Stimulated activated CD8-positive, alpha-beta memory T cell treated with anti-CD3 and anti-CD28 coated beads, Interleukin-7, amount 100 ng/mL, for 4 hours (primary cell): Measurements from ENCODE around the gene KLHL34.

ENCODE experiments used
- DNase-seq, 2 donors: peaks; one replicate each; pipeline ENCODE4 v3.0.0-alpha.2; 2020; ENCODE audit warnings: low read depth in 2 of 2

Gene KLHL34

DNA sequence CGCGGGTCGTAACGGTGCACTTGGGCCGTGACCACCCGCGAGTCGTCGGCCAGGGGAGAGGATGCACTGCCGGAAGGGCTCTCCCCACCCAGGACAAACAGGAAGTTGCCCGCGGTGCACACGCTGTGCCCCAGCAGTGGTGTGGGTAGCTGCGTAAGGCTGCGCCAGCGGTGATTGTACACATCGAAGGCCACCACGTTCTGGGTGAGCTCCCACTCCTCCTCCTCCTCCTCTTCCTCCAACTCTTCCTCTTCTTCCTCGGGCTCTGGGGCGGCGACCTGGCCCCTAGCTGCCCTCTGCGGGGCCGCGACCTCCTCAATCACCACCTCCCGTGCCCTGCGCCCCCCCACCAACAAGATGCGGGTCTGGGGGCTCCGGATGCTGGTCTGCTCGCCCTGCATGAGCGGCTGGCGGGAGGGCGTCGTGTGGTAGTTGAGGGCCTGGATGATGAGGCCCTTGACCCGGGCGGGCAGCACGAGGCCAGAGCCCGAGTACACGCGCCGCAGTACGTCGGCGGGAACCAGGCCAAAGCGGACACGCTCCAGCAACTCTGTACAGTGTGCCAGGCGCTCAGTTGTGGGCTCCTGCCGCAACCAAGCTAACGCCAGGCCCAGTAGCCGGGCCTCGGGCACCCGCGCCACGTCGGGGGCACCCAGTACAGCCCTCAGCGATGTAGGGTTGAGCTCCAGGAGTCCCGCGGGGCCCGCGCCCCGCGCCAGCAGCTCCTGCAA, 1.4 kb downstream of the KLHL34 start:
- no peak for DNase-seq

DNA sequence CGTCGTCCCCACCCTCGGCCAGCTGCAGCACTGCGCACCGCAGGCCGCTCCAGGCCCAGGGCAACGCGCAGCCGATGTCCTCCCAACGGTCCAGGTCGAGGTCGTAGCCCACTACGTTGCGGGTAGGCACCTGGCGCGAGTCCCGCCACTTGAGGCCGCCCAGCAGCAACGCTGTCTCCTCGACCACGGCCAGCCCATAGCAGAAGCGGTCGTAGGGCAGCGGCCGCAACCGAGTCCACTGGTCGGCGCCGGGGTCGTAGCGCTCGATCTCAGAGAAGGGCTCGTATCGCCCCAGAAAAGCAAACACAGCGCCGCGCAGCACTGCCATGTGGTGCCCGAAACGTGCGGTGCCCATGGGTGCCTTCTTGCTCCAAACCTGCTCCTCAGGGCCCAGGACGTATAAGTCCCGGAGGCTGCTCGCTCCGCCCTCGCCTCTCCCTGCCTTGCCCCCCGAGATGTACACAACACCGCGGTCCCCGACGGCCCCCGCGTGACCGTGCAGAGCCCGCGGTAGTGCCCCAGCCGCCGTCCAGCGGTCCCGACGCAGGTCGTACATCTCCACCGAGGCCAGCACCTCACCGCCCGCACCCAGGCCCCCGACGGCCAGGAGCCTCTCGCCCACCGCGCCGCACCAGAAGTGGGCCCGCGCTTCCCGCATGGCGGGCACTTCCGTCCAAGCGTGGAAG, 2.1 kb downstream of the KLHL34 start:
- no peak for DNase-seq

- DNase-seq: no peak
Observed at GRCh38 chrX:21645886-21646285, 12.2 kb downstream of the KLHL34 start.

GRCh38 chrX:21645431-21645830, 12.7 kb downstream of the KLHL34 start:
- no peak for DNase-seq

DNA sequence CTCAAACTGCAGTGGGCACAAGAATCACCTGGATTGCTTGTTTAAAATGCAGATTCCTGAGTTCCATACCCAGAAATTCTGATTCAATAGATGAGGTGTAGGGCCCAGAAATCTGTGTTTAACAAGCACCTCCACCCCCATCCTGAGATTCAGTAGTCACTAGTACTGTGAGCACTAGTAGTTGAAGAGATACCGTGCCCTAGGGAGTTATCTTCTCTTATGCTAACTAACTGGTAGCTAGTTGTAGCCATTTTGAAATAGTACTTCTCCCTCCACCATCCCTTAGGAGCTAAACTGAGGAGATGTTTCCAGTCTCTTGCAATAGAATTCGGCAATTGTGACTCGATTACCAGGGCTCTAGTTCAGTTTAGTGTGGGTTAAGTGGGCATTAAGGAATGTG, 18.4 kb downstream of the KLHL34 start:
- DNase-seq: no peak

GRCh38 chrX:21638311-21638710, 19.8 kb downstream of the KLHL34 start:
- no peak for DNase-seq

GRCh38 chrX:21632027-21632426, 26.1 kb downstream of the KLHL34 start:
- DNase-seq: no peak

- no peak for DNase-seq
Observed at GRCh38 chrX:21623778-21624501, 34.2 kb downstream of the KLHL34 start.

- DNase-seq: no peak
Observed at GRCh38 chrX:21620234-21620633, 37.9 kb downstream of the KLHL34 start.

GRCh38 chrX:21616386-21616785, 41.7 kb downstream of the KLHL34 start:
- no peak for DNase-seq

- DNase-seq: no peak
Observed at GRCh38 chrX:21612154-21612553, 46.0 kb downstream of the KLHL34 start.

DNA sequence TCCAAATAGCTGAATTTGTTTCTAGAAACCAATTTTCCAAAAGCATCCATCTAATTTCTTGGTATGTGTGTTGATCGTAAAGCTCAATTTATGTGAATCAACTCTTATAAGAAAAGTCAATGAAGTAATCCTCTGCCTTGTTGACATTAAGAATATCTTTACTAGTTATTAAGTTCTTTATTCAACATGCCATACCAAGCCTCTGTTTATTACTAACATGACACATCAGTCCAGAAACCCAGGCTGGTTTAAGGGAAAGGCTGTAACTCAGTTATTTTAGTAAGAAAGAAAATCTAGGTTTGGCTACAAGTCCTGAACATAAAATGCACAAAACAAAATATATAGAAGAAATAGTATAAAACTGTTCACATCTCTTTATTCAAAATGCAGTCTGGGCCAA, 48.0 kb downstream of the KLHL34 start:
- no peak for DNase-seq

DNA sequence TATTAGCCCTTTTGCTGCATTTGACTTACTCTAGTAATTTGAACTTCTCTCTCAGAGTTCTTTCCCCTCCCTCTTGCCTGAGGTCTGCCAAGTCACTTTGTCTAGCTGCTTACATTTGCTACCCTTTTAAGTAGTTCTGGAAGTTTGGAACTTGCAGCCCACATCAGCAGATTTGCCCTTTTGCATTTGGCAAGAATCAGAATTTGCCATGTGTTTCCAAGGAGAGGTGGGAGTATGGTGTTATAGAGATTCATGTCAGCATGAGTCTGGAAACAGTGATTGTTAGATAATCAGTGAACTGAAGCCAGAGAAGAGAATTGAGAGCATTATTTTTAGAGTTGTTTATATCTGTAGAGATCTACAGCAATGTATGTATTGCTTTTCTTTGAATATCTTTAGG, 52.1 kb downstream of the KLHL34 start:
- no peak for DNase-seq
